K562 (cell line): ENCODE data around the gene NPFFR1. TPM values are rescaled to one million over a fixed set of nuclear protein-coding genes. Genes with fewer than 3 reads are reported as not detected.
A peak's percentile ranks its signal among the peaks of the same experiment; 100 is the strongest.

ENCODE experiments used
- ATF6 ChIP-seq: sonication (generic); formaldehyde crosslinking; IDR thresholded peaks from 2 replicates; pipeline ENCODE4 v1.4.0; 2020; ENCODE audit warnings: mild to moderate bottlenecking, missing genetic modification reagents
- BCOR ChIP-seq: fragments of 450-650 bp; IDR thresholded peaks from 2 replicates; pipeline ENCODE4 v1.6.1; 2016
- CREM ChIP-seq: IDR thresholded peaks from 2 replicates; pipeline ENCODE4 v1.6.1; 2014; ENCODE audit warnings: antibody characterized with exemption, low read depth
- ETV5 ChIP-seq: sonication (generic); formaldehyde crosslinking; IDR thresholded peaks from 2 replicates; pipeline ENCODE4 v1.4.0; 2020; ENCODE audit warnings: low read depth, mild to moderate bottlenecking, missing genetic modification reagents
- NR0B1 ChIP-seq: fragments of 450-650 bp; IDR thresholded peaks from one replicate; pipeline ENCODE4 v1.6.1; 2018; ENCODE audit warnings: mild to moderate bottlenecking, moderate library complexity; ENCODE audit not compliant: partially characterized antibody
- POLR2H ChIP-seq: IDR thresholded peaks from 2 replicates; pipeline ENCODE4 v1.6.1; 2016; ENCODE audit warnings: missing genetic modification characterization, low read depth, mild to moderate bottlenecking, control low read depth, missing compliant biosample characterization, moderate library complexity
- PREB ChIP-seq: sonication (generic); formaldehyde crosslinking; IDR thresholded peaks from 2 replicates; pipeline ENCODE4 v1.8.1; 2023; ENCODE audit warnings: mild to moderate bottlenecking, missing genetic modification reagents
- polyA plus RNA-seq, 8 experiments: library from polyadenylated mRNA; depleted of rRNA in 4 of 8; stranded (reverse) in 5 of 8; unstranded in 3 of 8; fragments of >200 nt; fragmentation: Nextera tagmentation in 2 of 8; fragmentation: Illumina TruSeq in 1 of 8; extraction: Ambion mirVana in 2 of 8; extraction: Trizol in 1 of 8; gene quantifications; 2 replicates each; pipeline versions ENCODE4 v1.2.1 to v1.2.3, GENCODE V29; 2011 to 2014; ENCODE audit warnings: inconsistent platforms in 1 of 8, missing spikeins in 1 of 8
- total RNA-seq, 7 experiments: library from RNA; depleted of rRNA in 6 of 7; stranded (reverse); fragments of >200 nt in 6 of 7; fragmentation: Illumina TruSeq in 2 of 7; extraction: Trizol in 2 of 7; gene quantifications; 2 replicates each; pipeline versions ENCODE4 v1.2.1 to v1.2.3, GENCODE V29; 2011 to 2021; ENCODE audit warnings: low replicate concordance in 1 of 7

NPFFR1 gene
- total and polyA plus RNA-seq, 9 of the 15 experiments (the other 6 are each of a cell fraction or from before 2014, with no cell fraction given) = under 0.01 TPM; not detected in 8

GRCh38 chr10:70232859-70233108 lies 51.0 kb downstream of the NPFFR1 start (continued):
- TF ChIP-seq NR0B1 (no peak), BCOR (no peak), POLR2H (tag) (no peak), PREB (CRISPR knock-in tag) (0 out of 2 replicates have a peak, but pooled peaks have one; percentile 49), CREM (no peak), ATF6 (CRISPR knock-in tag) (0 out of 2 replicates have a peak, but pooled peaks have one; percentile 36), ETV5 (CRISPR knock-in tag) (0 out of 2 replicates have a peak, but pooled peaks have one; percentile 22)
